ENCODE measurements around the gene KCNH3.
"Not testable (repeated sequence)": the region's sequence is repeated elsewhere in the genome, so short reads cannot be mapped to it uniquely, and the experiment has no call there.

The KCNH3 gene

GRCh38 chr12:49524660-49525324 lies 14.0 kb upstream of the KCNH3 start:
- no peak for DNase-seq (ENCODE audit: low read depth, low spot score)
- no peak overlapping the region for H3K4me3 ChIP-seq (ENCODE audit: low read length)

- H3K4me3 ChIP-seq (ENCODE audit: low read length): no peak overlapping the region
- DNase-seq (ENCODE audit: low read depth, low spot score): no peak
These were observed 12.9 kb upstream of the KCNH3 start for GRCh38 chr12:49525942-49526341.

GRCh38 chr12:49527361-49528130 lies 11.3 kb upstream of the KCNH3 start:
- no peak overlapping the region for H3K4me3 ChIP-seq (ENCODE audit: low read length)
- DNase-seq (ENCODE audit: low read depth, low spot score): no peak

GRCh38 chr12:49529414-49529813 lies 9.4 kb upstream of the KCNH3 start:
- DNase-seq (ENCODE audit: low read depth, low spot score): no peak

GRCh38 chr12:49531745-49532144 lies 7.1 kb upstream of the KCNH3 start:
- no peak for DNase-seq (ENCODE audit: low read depth, low spot score)
- no peak overlapping the region for H3K4me3 ChIP-seq (ENCODE audit: low read length)

More at GRCh38 chr12:49529414-49529813, 9.4 kb upstream of the KCNH3 start:
- no peak overlapping the region for H3K4me3 ChIP-seq (ENCODE audit: low read length)

- H3K4me3 ChIP-seq (ENCODE audit: low read length): no peak overlapping the region
- DNase-seq (ENCODE audit: low read depth, low spot score): no peak
These were observed 5.5 kb upstream of the KCNH3 start for GRCh38 chr12:49533331-49533730.

- not testable (repeated sequence) for DNase-seq (ENCODE audit: low read depth, low spot score); H3K4me3 ChIP-seq (ENCODE audit: low read length)
These were observed 4.7 kb upstream of the KCNH3 start for GRCh38 chr12:49534122-49534521.

GRCh38 chr12:49534731-49535278 lies 4.0 kb upstream of the KCNH3 start:
- no peak overlapping the region for H3K4me3 ChIP-seq (ENCODE audit: low read length)
- no peak for DNase-seq (ENCODE audit: low read depth, low spot score)

- DNase-seq (ENCODE audit: low read depth, low spot score): no peak
- no peak overlapping the region for H3K4me3 ChIP-seq (ENCODE audit: low read length)
These were observed 2.8 kb upstream of the KCNH3 start for GRCh38 chr12:49535921-49536525.

GRCh38 chr12:49536526-49537071 lies 2.2 kb upstream of the KCNH3 start:
- DNase-seq (ENCODE audit: low read depth, low spot score): no peak
- H3K4me3 ChIP-seq (ENCODE audit: low read length): no peak overlapping the region

GRCh38 chr12:49537231-49537751 lies 1.5 kb upstream of the KCNH3 start:
- no peak for DNase-seq (ENCODE audit: low read depth, low spot score)
- no peak overlapping the region for H3K4me3 ChIP-seq (ENCODE audit: low read length)

GRCh38 chr12:49537752-49538509 lies 899 bp upstream of the KCNH3 start:
- DNase-seq (ENCODE audit: low read depth, low spot score): no peak
- H3K4me3 ChIP-seq (ENCODE audit: low read length): peak overlapping the region; percentile 46

- H3K4me3 ChIP-seq (ENCODE audit: low read length): no peak overlapping the region
- DNase-seq (ENCODE audit: low read depth, low spot score): no peak
These were observed 787 bp downstream of the KCNH3 start for GRCh38 chr12:49539406-49540228.

GRCh38 chr12:49540229-49541139 lies 1.7 kb downstream of the KCNH3 start:
- no peak overlapping the region for H3K4me3 ChIP-seq (ENCODE audit: low read length)
- DNase-seq (ENCODE audit: low read depth, low spot score): no peak

- no peak overlapping the region for H3K4me3 ChIP-seq (ENCODE audit: low read length)
These were observed 2.5 kb downstream of the KCNH3 start for GRCh38 chr12:49541140-49541861.

GRCh38 chr12:49541911-49542505 lies 3.2 kb downstream of the KCNH3 start:
- DNase-seq (ENCODE audit: low read depth, low spot score): no peak
- no peak overlapping the region for H3K4me3 ChIP-seq (ENCODE audit: low read length)

More at GRCh38 chr12:49541140-49541861, 2.5 kb downstream of the KCNH3 start:
- no peak for DNase-seq (ENCODE audit: low read depth, low spot score)
